ENCODE data around the gene IDNK.

IDNK gene

GRCh38 chr9:83656952-83657351 lies 34.0 kb downstream of the IDNK start:
- Histone ChIP-seq H3K9me3 (ENCODE audit: insufficient read depth, low read depth, low read length) (no peaks in the 10 kb centered on the region), H3K79me2 (ENCODE audit: insufficient read depth, low read length) (no peaks in the 10 kb centered on the region), H3K9ac (ENCODE audit: low read depth, low read length, poor library complexity, severe bottlenecking) (no peak overlapping the region), H3K27me3 (ENCODE audit: insufficient read depth, low read length, poor library complexity, severe bottlenecking) (no peaks in the 10 kb centered on the region), H2AFZ (ENCODE audit: low read length) (no peak overlapping the region), H3K4me2 (ENCODE audit: low read depth, low read length, poor library complexity, severe bottlenecking) (no peak overlapping the region), H3K4me3 (ENCODE audit: low read length, poor library complexity, severe bottlenecking) (no peak overlapping the region), H3K36me3 (ENCODE audit: insufficient read depth, low read length) (peaks cover 90% of the 10 kb centered on the region), H3F3A (ENCODE audit: low read depth) (no peaks in the 10 kb centered on the region), H3K9me2 (replicated peaks; ENCODE audit: low read depth, low read length) (no peaks in the 10 kb centered on the region), H4K20me1 (ENCODE audit: insufficient read depth, low read length, poor library complexity, severe bottlenecking) (peaks cover 4% of the 10 kb centered on the region), H3K4me1 (ENCODE audit: insufficient read depth, low read length, poor library complexity, severe bottlenecking) (no peaks in the 10 kb centered on the region)
- TF ChIP-seq CTCF (conservative IDR thresholded peaks at IDR 0.05; ENCODE audit: low read length) (no peak), EZH2phosphoT487 (IDR thresholded peaks at IDR 0.05; ENCODE audit: borderline replicate concordance) (no peak)

- Histone ChIP-seq H3K4me2 (ENCODE audit: low read depth, low read length, poor library complexity, severe bottlenecking) (no peak overlapping the region), H3K9me3 (ENCODE audit: insufficient read depth, low read depth, low read length) (no peaks in the 10 kb centered on the region), H3K4me3 (ENCODE audit: low read length, poor library complexity, severe bottlenecking) (no peak overlapping the region), H3K36me3 (ENCODE audit: insufficient read depth, low read length) (peaks cover 86% of the 10 kb centered on the region), H3K79me2 (ENCODE audit: insufficient read depth, low read length) (no peaks in the 10 kb centered on the region; the same call in 1 of the 2 replicates), H3F3A (ENCODE audit: low read depth) (peaks cover 3% of the 10 kb centered on the region; the same call in 1 of the 2 replicates), H3K4me1 (ENCODE audit: insufficient read depth, low read length, poor library complexity, severe bottlenecking) (peaks cover 19% of the 10 kb centered on the region), H3K9ac (ENCODE audit: low read depth, low read length, poor library complexity, severe bottlenecking) (no peak overlapping the region), H4K20me1 (ENCODE audit: insufficient read depth, low read length, poor library complexity, severe bottlenecking) (peaks cover 22% of the 10 kb centered on the region), H3K27me3 (ENCODE audit: insufficient read depth, low read length, poor library complexity, severe bottlenecking) (no peaks in the 10 kb centered on the region), H3K9me2 (replicated peaks; ENCODE audit: low read depth, low read length) (no peaks in the 10 kb centered on the region), H2AFZ (ENCODE audit: low read length) (no peak overlapping the region)
- TF ChIP-seq CTCF (conservative IDR thresholded peaks at IDR 0.05; ENCODE audit: low read length), result no peak
- TF ChIP-seq EZH2phosphoT487 (IDR thresholded peaks at IDR 0.05; ENCODE audit: borderline replicate concordance), result no peak
Measured at GRCh38 chr9:83662933-83663332, 40.0 kb downstream of the IDNK start.

GRCh38 chr9:83665580-83666200 lies 42.7 kb downstream of the IDNK start:
- no peak overlapping the region for H2AFZ ChIP-seq (ENCODE audit: low read length)
- no peaks in the 10 kb centered on the region; the same call in 1 of the 2 replicates for H3K79me2 ChIP-seq (ENCODE audit: insufficient read depth, low read length)
- H3K9ac ChIP-seq (ENCODE audit: low read depth, low read length, poor library complexity, severe bottlenecking), result no peak overlapping the region
- H4K20me1 ChIP-seq (ENCODE audit: insufficient read depth, low read length, poor library complexity, severe bottlenecking), result peaks cover 25% of the 10 kb centered on the region
- H3K36me3 ChIP-seq (ENCODE audit: insufficient read depth, low read length), result peaks cover 82% of the 10 kb centered on the region; the same call in 1 of the 2 replicates
- TF ChIP-seq EZH2phosphoT487 (IDR thresholded peaks at IDR 0.05; ENCODE audit: borderline replicate concordance), result no peak
- no peak for TF ChIP-seq CTCF (conservative IDR thresholded peaks at IDR 0.05; ENCODE audit: low read length)
- H3F3A ChIP-seq (ENCODE audit: low read depth), result peaks cover 3% of the 10 kb centered on the region; the same call in 1 of the 2 replicates
- H3K9me3 ChIP-seq (ENCODE audit: insufficient read depth, low read depth, low read length), result no peaks in the 10 kb centered on the region
- no peaks in the 10 kb centered on the region for H3K9me2 ChIP-seq (replicated peaks; ENCODE audit: low read depth, low read length)
- H3K27me3 ChIP-seq (ENCODE audit: insufficient read depth, low read length, poor library complexity, severe bottlenecking), result no peaks in the 10 kb centered on the region
- no peak overlapping the region for H3K4me3 ChIP-seq (ENCODE audit: low read length, poor library complexity, severe bottlenecking)
- H3K4me2 ChIP-seq (ENCODE audit: low read depth, low read length, poor library complexity, severe bottlenecking), result peak overlapping the region; percentile 45
- peaks cover 19% of the 10 kb centered on the region for H3K4me1 ChIP-seq (ENCODE audit: insufficient read depth, low read length, poor library complexity, severe bottlenecking)

Measured in Loucy (cell line).